Endothelial cell of umbilical vein (primary cell): ENCODE data around the gene DNAAF2. TPM values are rescaled to one million over a fixed set of nuclear protein-coding genes. Genes with fewer than 3 reads are reported as not detected.
"Not testable (repeated sequence)": the region's sequence is repeated elsewhere in the genome, so short reads cannot be mapped to it uniquely, and the experiment has no call there.

Source experiments
- BruUV-seq: library from RNA; stranded (reverse); fragments of 400-500 nt; replicated peaks from 2 replicates; lab custom pipeline; 2021; lab: Mats Ljungman, UMichigan
- CTCF ChIA-PET: fragments of 300-600, 350-600 bp; sonication (Branson Sonifier 250); formaldehyde crosslinking; loops from one replicate; lab custom pipeline; 2021; ENCODE audit warnings: antibody characterized with exemption, inconsistent platforms; lab: Charles Lee
- POLR2A ChIA-PET: fragments of 300-600, 350-600 bp; sonication (Branson Sonifier 250); formaldehyde crosslinking; loops from one replicate; lab custom pipeline; 2021; ENCODE audit warnings: antibody characterized with exemption, inconsistent platforms; lab: Charles Lee
- DNase-seq: peaks from one replicate; pipeline ENCODE4 v3.0.0-alpha.2; 2011; ENCODE audit warnings: low read depth, low spot score
- FAIRE-seq: peaks from 2 replicates; lab custom pipeline; 2011; peaks lifted over from hg19 to GRCh38; lab: Jason Lieb, UNC
- H2AFZ ChIP-seq: 2 replicates; pipeline ENCODE4 v1.6.0; 2012; ENCODE audit warnings: low read depth, low read length, control low read depth, inconsistent platforms
- H3K27ac ChIP-seq: 2 replicates; pipeline ENCODE4 v1.5.1; 2011; ENCODE audit warnings: low read depth, mild to moderate bottlenecking, control low read depth, low read length, moderate library complexity; ENCODE audit not compliant: insufficient read depth
- H3K27me3 ChIP-seq, 2 experiments: 2 replicates each; pipeline versions ENCODE4 v1.6.0 to v1.6.1; 2011; ENCODE audit warnings: low read length in 2 of 2, mixed read lengths in 1 of 2; ENCODE audit not compliant: control insufficient read depth in 2 of 2, insufficient read depth in 2 of 2
- H3K36me3 ChIP-seq, 2 experiments: 2 replicates in 1 of 2; 3 replicates in 1 of 2; pipeline ENCODE4 v1.5.1; 2011; ENCODE audit warnings: low read length in 2 of 2, mild to moderate bottlenecking in 1 of 2, moderate library complexity in 1 of 2; ENCODE audit not compliant: control insufficient read depth in 2 of 2, insufficient read depth in 2 of 2; ENCODE audit errors: extremely low read depth in 1 of 2
- H3K4me1 ChIP-seq: 3 replicates; pipeline ENCODE4 v1.5.1; 2011; ENCODE audit warnings: mild to moderate bottlenecking, low read length; ENCODE audit not compliant: control insufficient read depth, insufficient read depth; ENCODE audit errors: extremely low read depth
- H3K4me2 ChIP-seq: 2 replicates; pipeline ENCODE4 v1.6.1; 2011; ENCODE audit warnings: low read length, control low read depth, mixed read lengths; ENCODE audit not compliant: insufficient read depth
- H3K4me3 ChIP-seq, 3 experiments: fragments of 200-600 bp in 1 of 3; sonication (generic), shearing (Covaris generic) in 1 of 3; replicated peaks in 1 of 3; 2 replicates each; pipeline ENCODE4 v1.5.1; 2011 to 2016; ENCODE audit warnings: control low read depth in 3 of 3, low read length in 3 of 3, mild to moderate bottlenecking in 2 of 3, inconsistent platforms in 1 of 3, low read depth in 1 of 3, moderate library complexity in 1 of 3; ENCODE audit not compliant: insufficient read depth in 1 of 3
- H3K79me2 ChIP-seq: 2 replicates; pipeline ENCODE4 v1.6.0; 2012; ENCODE audit warnings: low read length, inconsistent platforms; ENCODE audit not compliant: control insufficient read depth, insufficient read depth
- H3K9ac ChIP-seq: replicated peaks from 2 replicates; pipeline ENCODE3; 2011; ENCODE audit warnings: low read length, control low read depth; ENCODE audit not compliant: insufficient read depth; ENCODE audit errors: extremely low read depth
- H3K9me1 ChIP-seq: replicated peaks from 3 replicates; pipeline ENCODE4 v1.6.0; 2011; ENCODE audit warnings: mild to moderate bottlenecking, low read length; ENCODE audit not compliant: control insufficient read depth, insufficient read depth; ENCODE audit errors: extremely low read depth
- H3K9me3 ChIP-seq: replicated peaks from 2 replicates; pipeline ENCODE4 v1.5.1; 2012; ENCODE audit warnings: low read length, inconsistent platforms; ENCODE audit not compliant: control insufficient read depth, insufficient read depth
- H4K20me1 ChIP-seq: replicated peaks from 2 replicates; pipeline ENCODE3; 2011; ENCODE audit warnings: mild to moderate bottlenecking, low read length; ENCODE audit not compliant: control insufficient read depth, insufficient read depth; ENCODE audit errors: extremely low read depth
- EZH2 ChIP-seq: IDR thresholded peaks from 2 replicates; pipeline ENCODE4 v1.6.1; 2012; ENCODE audit warnings: borderline replicate concordance, low read depth, mild to moderate bottlenecking, moderate library complexity, low read length, inconsistent platforms; ENCODE audit not compliant: severe bottlenecking
- FOS ChIP-seq: IDR thresholded peaks from 2 replicates; pipeline ENCODE4 v1.6.1; 2011; ENCODE audit warnings: mild to moderate bottlenecking, low read length, moderate library complexity, borderline replicate concordance; ENCODE audit not compliant: insufficient read depth
- GATA2 ChIP-seq: IDR thresholded peaks from 2 replicates; pipeline ENCODE4 v1.7.0; 2011; ENCODE audit warnings: low read depth, mild to moderate bottlenecking, moderate library complexity, mixed read lengths, low read length; ENCODE audit not compliant: insufficient read length, insufficient read depth
- JUN ChIP-seq: IDR thresholded peaks from 2 replicates; pipeline ENCODE4 v1.6.1; 2011; ENCODE audit warnings: borderline replicate concordance, low read depth; ENCODE audit not compliant: insufficient read length, insufficient read depth
- MYC ChIP-seq: IDR thresholded peaks from one replicate; pipeline ENCODE4 v1.6.1; 2011; ENCODE audit warnings: mild to moderate bottlenecking, low read depth, low read length
- POLR2A ChIP-seq: IDR thresholded peaks from 2 replicates; pipeline ENCODE4 v1.6.1; 2012; ENCODE audit warnings: low read depth, mild to moderate bottlenecking, control low read depth, low read length
- POLR2AphosphoS5 ChIP-seq: IDR thresholded peaks from 2 replicates; pipeline ENCODE4 v1.6.1; 2012; ENCODE audit warnings: low read depth, mild to moderate bottlenecking, control low read depth, low read length, moderate library complexity; ENCODE audit not compliant: insufficient read depth
- dilution Hi-C: fragments of 300-500 bp; cut with MboI; formaldehyde crosslinking; loops from one replicate; pipeline ENCODE4 v1.15.0; 2019; ENCODE audit warnings: low sequenced_read_pairs; ENCODE audit not compliant: extremely low pct_ligation_motif_present
- intact Hi-C: fragments of 100-400 bp; cut with micrococcal nuclease; formaldehyde crosslinking; loops from one replicate; pipeline ENCODE4 v1.10.0; 2022
- polyA plus RNA-seq, 4 experiments: library from polyadenylated mRNA; depleted of rRNA in 3 of 4; stranded (reverse) in 3 of 4; unstranded in 1 of 4; fragments of >200 nt; gene quantifications; 2 replicates each; pipeline versions ENCODE4 v1.2.1 to v1.2.3, GENCODE V29; 2011 to 2012; ENCODE audit warnings: missing spikeins in 1 of 4
- total RNA-seq: library from RNA; stranded (reverse); gene quantifications from 2 replicates; pipeline ENCODE4 v1.2.3, GENCODE V29; 2021
- TF ChIP-seq, protein P1 (sequence below), 2 donors: IDR thresholded peaks; 1 replicate in 1 of 2; 2 replicates in 1 of 2; pipeline ENCODE4 v1.5.1; 2011; ENCODE audit warnings: low read length in 2 of 2, mild to moderate bottlenecking in 2 of 2, moderate library complexity in 2 of 2, control low read depth in 1 of 2, inconsistent platforms in 1 of 2, low read depth in 1 of 2; ENCODE audit not compliant: insufficient read depth in 1 of 2; ENCODE audit errors: extremely low read depth in 1 of 2
- TF ChIP-seq, protein P2 (sequence below): IDR thresholded peaks from 2 replicates; pipeline ENCODE4 v1.6.1; 2011; ENCODE audit not compliant: insufficient read depth, insufficient read length

The DNAAF2 gene
- total and polyA plus RNA-seq, 2 donors (not counting 3 experiments of a cell fraction or from before 2014, with no cell fraction given) = 3.0 to 5.7 TPM

DNA sequence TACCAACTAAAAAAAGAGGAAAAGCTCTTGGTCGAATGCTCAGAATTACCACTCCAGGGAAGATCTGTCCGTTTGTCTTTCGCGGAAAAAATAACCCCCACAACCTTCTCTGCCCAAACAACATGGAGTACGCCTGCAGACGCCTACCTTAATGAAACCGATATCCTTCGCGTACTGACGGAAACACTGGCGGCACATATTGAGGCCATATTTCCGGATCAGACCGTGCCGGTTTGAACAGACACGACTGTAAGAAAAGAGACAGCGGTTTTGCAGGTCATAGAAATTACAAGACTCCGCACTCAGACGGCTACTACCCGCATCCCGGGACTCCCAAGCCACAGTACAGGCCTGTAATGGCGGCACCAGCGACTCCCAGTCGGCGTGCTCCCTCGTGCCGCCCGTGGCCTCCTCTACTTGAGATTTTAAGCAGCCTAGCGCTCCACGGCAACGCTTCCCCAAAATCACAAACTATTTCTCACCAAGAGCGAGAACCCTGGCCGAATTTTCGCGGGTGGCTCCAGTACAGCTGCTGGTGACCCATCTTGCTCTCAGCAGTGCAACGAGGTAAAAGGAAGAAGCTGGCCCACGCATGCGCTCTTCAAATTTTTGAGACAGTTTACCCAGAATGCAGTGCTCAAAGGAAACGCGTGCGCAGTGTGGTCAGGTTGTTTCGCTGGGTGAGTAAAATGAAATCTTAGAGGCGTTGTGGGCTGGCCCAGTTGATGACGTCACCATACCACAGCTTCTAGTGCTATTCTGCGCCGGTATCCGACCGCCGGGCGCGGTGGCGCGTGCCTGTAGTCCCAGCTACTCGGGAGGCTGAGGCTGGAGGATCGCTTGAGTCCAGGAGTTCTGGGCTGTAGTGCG lies 49.0 kb downstream of the DNAAF2 start, which contains the start of gene RPS29:
Gene RPS29, minus strand, starts transcription at position 578 of the 870 bp plus-strand sequence. Its CDS starts 34 bp downstream, at position 544.
- BruUV-seq = TSS peak; percentile 59
- no peaks in the 10 kb centered on the region for H3K9me1 ChIP-seq
- peak within 1 kb of the TSS; percentile 36 for H2AFZ ChIP-seq
- peaks cover 5% of the 10 kb centered on the region for H4K20me1 ChIP-seq
- TF ChIP-seq JUN (peak; percentile 93), POLR2AphosphoS5 (no peak), GATA2 (no peak), MYC (no peak), POLR2A (peak; percentile 95), FOS (no peak), EZH2 (no peak)
- TF ChIP-seq, protein P1, sequence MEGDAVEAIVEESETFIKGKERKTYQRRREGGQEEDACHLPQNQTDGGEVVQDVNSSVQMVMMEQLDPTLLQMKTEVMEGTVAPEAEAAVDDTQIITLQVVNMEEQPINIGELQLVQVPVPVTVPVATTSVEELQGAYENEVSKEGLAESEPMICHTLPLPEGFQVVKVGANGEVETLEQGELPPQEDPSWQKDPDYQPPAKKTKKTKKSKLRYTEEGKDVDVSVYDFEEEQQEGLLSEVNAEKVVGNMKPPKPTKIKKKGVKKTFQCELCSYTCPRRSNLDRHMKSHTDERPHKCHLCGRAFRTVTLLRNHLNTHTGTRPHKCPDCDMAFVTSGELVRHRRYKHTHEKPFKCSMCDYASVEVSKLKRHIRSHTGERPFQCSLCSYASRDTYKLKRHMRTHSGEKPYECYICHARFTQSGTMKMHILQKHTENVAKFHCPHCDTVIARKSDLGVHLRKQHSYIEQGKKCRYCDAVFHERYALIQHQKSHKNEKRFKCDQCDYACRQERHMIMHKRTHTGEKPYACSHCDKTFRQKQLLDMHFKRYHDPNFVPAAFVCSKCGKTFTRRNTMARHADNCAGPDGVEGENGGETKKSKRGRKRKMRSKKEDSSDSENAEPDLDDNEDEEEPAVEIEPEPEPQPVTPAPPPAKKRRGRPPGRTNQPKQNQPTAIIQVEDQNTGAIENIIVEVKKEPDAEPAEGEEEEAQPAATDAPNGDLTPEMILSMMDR (IDR thresholded peaks at IDR 0.05; ENCODE audit: extremely low read depth in 1 of 2, insufficient read depth in 1 of 2, low read depth in 1 of 2, low read length in 2 of 2) = no peak
- TF ChIP-seq, protein P2, sequence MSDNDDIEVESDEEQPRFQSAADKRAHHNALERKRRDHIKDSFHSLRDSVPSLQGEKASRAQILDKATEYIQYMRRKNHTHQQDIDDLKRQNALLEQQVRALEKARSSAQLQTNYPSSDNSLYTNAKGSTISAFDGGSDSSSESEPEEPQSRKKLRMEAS = peak; percentile 5
- peak within 1 kb of the TSS; percentile 82 for H3K27ac ChIP-seq
- DNase-seq = peak; percentile 100
- H3K79me2 ChIP-seq = peaks cover 49% of the 10 kb centered on the region
- H3K4me3 ChIP-seq = peak within 1 kb of the TSS; percentile 90 to 99 (median 97)
- intact Hi-C loops = loop anchor here (1.0 to 5.0 kb wide), 7 partner anchors 12 to 181 kb away; partner anchors contain the start of genes KLHDC1, LRR1, MGAT2 and RPL36AL
- CTCF ChIA-PET = interaction anchor here (0.8 to 3.8 kb wide), 10 partner anchors 9 to 124 kb away, joined by 3 to 30 read pairs (median 10); partner anchors contain the start of genes LRR1, MGAT2 and RPL36AL
- FAIRE-seq = peak; percentile 82
- peaks cover 10% of the 10 kb centered on the region for H3K4me1 ChIP-seq
- dilution Hi-C loops = no loop called here
- POLR2A ChIA-PET = interaction anchor here (0.5 to 2.5 kb wide), 5 partner anchors 9 to 182 kb away, joined by 3 to 12 read pairs (median 10); partner anchors contain the start of genes KLHDC2, LRR1, MGAT2 and RPL36AL
- no peaks in the 10 kb centered on the region for H3K9me3 ChIP-seq
- peak within 1 kb of the TSS; percentile 92 for H3K9ac ChIP-seq
- H3K4me2 ChIP-seq = peak within 1 kb of the TSS; percentile 94
- H3K36me3 ChIP-seq = peaks cover 6 to 8% of the 10 kb centered on the region in 2 experiments
- H3K27me3 ChIP-seq = no peaks in the 10 kb centered on the region

DNA sequence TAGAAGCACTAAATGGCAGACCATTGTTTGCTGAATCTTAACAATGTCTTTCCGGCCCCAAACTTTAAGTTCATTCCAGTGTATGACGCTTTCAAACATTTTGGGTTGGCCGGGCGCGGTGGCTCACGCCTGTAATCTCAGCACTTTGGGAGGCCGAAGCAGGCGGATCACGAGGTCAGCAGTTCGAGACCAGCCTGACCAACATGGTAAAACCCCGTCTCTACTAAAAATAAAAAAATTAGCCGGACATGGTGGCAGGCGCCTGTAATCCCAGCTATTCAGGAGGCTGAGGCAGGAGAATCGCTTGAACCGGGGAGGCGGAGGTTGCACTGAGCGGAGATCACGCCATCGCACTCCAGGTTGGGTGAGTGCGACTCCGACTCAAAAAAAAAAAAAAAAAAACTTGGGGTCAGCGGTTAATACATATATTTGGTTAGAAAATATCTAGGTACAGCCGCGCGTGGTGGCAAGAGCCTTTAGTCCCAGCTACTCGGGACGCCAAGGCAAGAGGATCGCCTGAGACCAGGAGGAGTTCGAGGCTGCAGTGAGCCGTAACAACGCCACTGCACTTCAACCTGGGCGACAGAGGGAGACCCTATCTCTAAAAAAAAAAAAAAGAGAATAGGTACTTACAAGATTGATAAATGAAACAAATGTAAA lies 49.9 kb downstream of the DNAAF2 start:
- CTCF ChIA-PET = interaction anchor here (2.6 to 3.8 kb wide), 2 partner anchors 35 to 123 kb away, joined by 25 to 30 read pairs; partner anchors contain the start of genes MGAT2 and RPL36AL
- peaks cover 54% of the 10 kb centered on the region for H3K79me2 ChIP-seq
- not testable (repeated sequence) for FAIRE-seq

More for the DNA sequence above, 49.9 kb downstream of the DNAAF2 start:
- H2AFZ ChIP-seq, dilution Hi-C loops, DNase-seq, H4K20me1 ChIP-seq, BruUV-seq, H3K9me1 ChIP-seq, H3K9me3 ChIP-seq, H3K36me3 ChIP-seq, H3K27me3 ChIP-seq: not testable (repeated sequence)
- POLR2A ChIA-PET = interaction anchor here (2.5 kb wide), 1 partner anchor 35 kb away, joined by 10 read pairs; the partner anchor contains the start of genes MGAT2 and RPL36AL
- Histone ChIP-seq H3K9ac (peak overlapping the region; percentile 92), H3K27ac (peak overlapping the region; percentile 82), H3K4me3 (peak overlapping the region; percentile 90 to 99 (median 97)), H3K4me2 (peak overlapping the region; percentile 94), H3K4me1 (peaks cover 10% of the 10 kb centered on the region)
- intact Hi-C loops = loop anchor here (5.0 kb wide), 1 partner anchor 88 kb away; no protein-coding TSS in a partner anchor
